ENCODE measurements around the gene CKS1B. TPM values are rescaled to one million over a fixed set of nuclear protein-coding genes. Genes with fewer than 3 reads are reported as not detected.

The CKS1B gene
- total and polyA plus RNA-seq, 4 donors: 32.4 to 57.9 (median 44.4) TPM

- DNase-seq (ENCODE audit: low spot score): no peak
- H3K4me1 ChIP-seq (ENCODE audit: control insufficient read depth in 4 of 4, insufficient read depth in 4 of 4, low read length in 3 of 4): peaks cover 0 to 42% (median 24%) of the 10 kb centered on the region in 4 donors
- peaks cover 6 to 47% (median 27%) of the 10 kb centered on the region in 4 donors for H3K36me3 ChIP-seq (ENCODE audit: control insufficient read depth in 4 of 4, insufficient read depth in 3 of 4, low read depth in 1 of 4, low read length in 3 of 4)
- no peaks in the 10 kb centered on the region for H3K27me3 ChIP-seq (ENCODE audit: control insufficient read depth in 4 of 4, insufficient read depth in 4 of 4, low read length in 3 of 4)
- peak overlapping the region; percentile 65 to 88 for H3K9ac ChIP-seq (ENCODE audit: low read depth in 1 of 2, low read length in 2 of 2)
- WGBS: 3% methylated on average over 25 of the region's 25 CpGs
- TF ChIP-seq REST (IDR thresholded peaks at IDR 0.05) (no peak), SP1 (IDR thresholded peaks at IDR 0.05) (no peak), FOXA1 (IDR thresholded peaks at IDR 0.05) (no peak), HNF4A (conservative IDR thresholded peaks at IDR 0.05) (no peak), GABPA (IDR thresholded peaks at IDR 0.05 in 1 of 2, conservative IDR thresholded peaks at IDR 0.05 in 1 of 2) (no peak), MAX (IDR thresholded peaks at IDR 0.05) (no peak), ATF3 (IDR thresholded peaks at IDR 0.05) (no peak), RAD21 (IDR thresholded peaks at IDR 0.05) (no peak), CTCF (IDR thresholded peaks at IDR 0.05; ENCODE audit: low read depth, low read length, missing input control) (no peak), EGR1 (IDR thresholded peaks at IDR 0.05; ENCODE audit: low read depth in 2 of 2) (no peak), ZBTB33 (IDR thresholded peaks at IDR 0.05) (no peak), RXRA (IDR thresholded peaks at IDR 0.05) (no peak), NR2F2 (IDR thresholded peaks at IDR 0.05) (no peak), YY1 (IDR thresholded peaks at IDR 0.05) (no peak), TAF1 (conservative IDR thresholded peaks at IDR 0.05) (no peak), JUND (IDR thresholded peaks at IDR 0.05) (no peak), FOXA2 (IDR thresholded peaks at IDR 0.05) (no peak), HNF4G (IDR thresholded peaks at IDR 0.05) (no peak)
- H3K4me3 ChIP-seq (ENCODE audit: low read depth in 1 of 3, low read length in 3 of 3): peak overlapping the region; percentile 78 to 86 (median 82)
- peak overlapping the region; percentile 83 to 97 for H3K27ac ChIP-seq (ENCODE audit: low read depth in 1 of 2, low read length in 2 of 2)
- H3K9me3 ChIP-seq (ENCODE audit: control insufficient read depth in 4 of 4, low read length in 3 of 4): no peaks in the 10 kb centered on the region
These were observed 12.2 kb upstream of the CKS1B start for GRCh38 chr1:154962156-154962749.
